ENCODE data around the gene LRRC45.
A peak's percentile ranks its signal among the peaks of the same experiment; 100 is the strongest.

Gene LRRC45

DNA sequence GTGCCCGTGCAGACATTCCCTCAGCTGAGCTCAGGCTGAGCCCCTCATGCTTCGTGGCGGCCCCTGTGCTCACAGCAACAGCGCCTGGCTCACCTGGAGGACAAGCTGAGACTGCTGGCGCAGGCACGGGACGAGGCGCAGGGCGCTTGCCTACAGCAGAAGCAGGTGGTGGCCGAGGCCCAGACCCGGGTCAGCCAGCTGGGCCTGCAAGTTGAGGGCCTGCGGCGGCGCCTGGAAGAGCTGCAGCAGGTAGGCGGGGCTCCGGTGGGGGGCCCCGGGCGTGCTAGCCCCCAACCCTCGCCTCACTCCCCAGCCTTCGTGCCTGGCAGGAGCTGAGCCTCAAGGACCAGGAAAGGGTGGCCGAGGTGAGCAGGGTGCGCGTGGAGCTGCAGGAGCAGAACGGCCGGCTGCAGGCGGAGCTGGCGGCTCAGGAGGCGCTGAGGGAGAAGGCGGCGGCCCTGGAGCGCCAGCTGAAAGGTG, 6.9 kb downstream of the LRRC45 start:
- Histone ChIP-seq H3K36me3 (ENCODE audit: control insufficient read depth in 2 of 2, insufficient read depth in 1 of 2, low read length in 2 of 2) (peaks cover 0 to 68% of the 10 kb centered on the region in 2 experiments; a peak in 2 of 3 replicates), H3K27ac (ENCODE audit: extremely low read depth, low read depth, low read length) (peak overlapping the region; percentile 93), H3K4me3 (ENCODE audit: low read depth, low read length) (no peak overlapping the region), H3K4me1 (ENCODE audit: control insufficient read depth, insufficient read depth, low read length) (no peaks in the 10 kb centered on the region), H3K9me3 (ENCODE audit: control insufficient read depth, insufficient read depth, low read depth, low read length) (no peaks in the 10 kb centered on the region)
- CTCF ChIA-PET, result interaction anchor here (0.6 to 3.6 kb wide), 32 partner anchors 8 to 321 kb away, joined by 3 to 35 read pairs (median 4); partner anchors contain the start of genes CENPX, DCXR, LRRC45 and MAFG
- POLR2A ChIA-PET, result interaction anchor here (0.5 to 6.0 kb wide), 17 partner anchors 8 to 317 kb away, joined by 3 to 56 read pairs (median 6); partner anchors contain the start of genes CENPX, DCXR, GPS1 and LRRC45
- TF ChIP-seq ZNF10 (tag by site-specific recombination; IDR thresholded peaks at IDR 0.05) (0 out of 2 replicates have a peak, but pooled peaks have one; percentile 9), ZNF132 (tag by site-specific recombination; IDR thresholded peaks at IDR 0.05; ENCODE audit: borderline replicate concordance) (no peak), ZNF76 (tag by site-specific recombination; IDR thresholded peaks at IDR 0.05; ENCODE audit: borderline replicate concordance, low read depth) (peak; percentile 36; the same call in 1 of the 2 replicates)

DNA sequence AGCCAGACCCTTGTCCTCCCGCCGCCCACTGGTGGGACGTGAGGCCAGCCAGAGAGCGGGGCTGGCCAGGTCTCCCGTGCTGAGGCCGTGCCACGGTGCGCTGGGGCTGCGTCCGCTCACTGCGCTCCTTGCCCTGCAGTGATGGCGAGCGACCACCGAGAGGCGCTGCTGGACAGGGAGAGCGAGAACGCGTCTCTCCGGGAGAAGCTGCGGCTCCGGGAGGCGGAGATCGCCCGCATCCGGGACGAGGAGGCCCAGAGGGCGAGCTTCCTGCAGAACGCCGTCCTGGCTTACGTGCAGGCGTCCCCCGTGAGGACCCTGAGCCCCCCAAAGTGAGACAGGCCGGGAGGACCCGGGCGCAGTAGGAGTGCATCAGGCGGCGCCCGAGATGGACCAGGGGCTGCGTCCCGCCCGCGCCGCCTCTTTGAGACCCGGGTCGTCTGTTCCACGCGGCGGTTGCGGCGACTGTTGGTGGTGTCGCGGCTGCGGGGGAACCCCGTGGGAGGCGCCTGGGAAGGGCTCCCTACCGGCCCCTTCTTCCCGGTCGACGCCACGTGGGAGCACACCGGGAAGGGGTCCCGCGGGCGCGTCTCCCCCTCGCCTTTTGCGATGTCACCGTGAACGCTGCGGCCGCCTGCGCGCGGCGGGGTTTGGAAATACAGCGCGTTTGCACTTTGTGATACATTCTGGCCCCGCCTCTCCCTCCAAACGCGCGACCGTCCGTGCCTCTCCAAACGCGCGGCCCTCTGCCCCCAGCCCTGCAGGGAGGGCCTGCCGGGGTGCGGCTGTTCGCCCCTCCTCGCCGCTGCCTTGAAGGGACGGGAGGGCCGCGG, 7.6 kb downstream of the LRRC45 start:
- ChIA-PET CTCF (interaction anchor here (0.5 to 3.6 kb wide), 37 partner anchors 7 to 904 kb away, joined by 3 to 35 read pairs (median 3); partner anchors contain the start of genes CENPX, DCXR, LRRC45 and MAFG), POLR2A (interaction anchor here (0.8 to 6.0 kb wide), 17 partner anchors 9 to 318 kb away, joined by 3 to 56 read pairs (median 5); partner anchors contain the start of genes CENPX, GPS1, LRRC45 and RFNG)
- Histone ChIP-seq H3K4me1 (ENCODE audit: control insufficient read depth, insufficient read depth, low read length) (peaks cover 2% of the 10 kb centered on the region; the same call in 1 of the 2 replicates), H3K27ac (ENCODE audit: extremely low read depth, low read depth, low read length) (peak overlapping the region; percentile 93), H3K9me3 (ENCODE audit: control insufficient read depth, insufficient read depth, low read depth, low read length) (no peaks in the 10 kb centered on the region), H3K4me3 (ENCODE audit: low read depth, low read length) (peak overlapping the region; percentile 38), H3K36me3 (ENCODE audit: control insufficient read depth in 2 of 2, insufficient read depth in 1 of 2, low read length in 2 of 2) (peaks cover 0 to 68% of the 10 kb centered on the region in 2 experiments; a peak in 2 of 3 replicates)
- TF ChIP-seq ZNF174 (tag by site-specific recombination; IDR thresholded peaks at IDR 0.05) (no peak), ZSCAN30 (tag by site-specific recombination; IDR thresholded peaks at IDR 0.05) (0 out of 2 replicates have a peak, but pooled peaks have one; percentile 72), ZIC2 (tag by site-specific recombination; IDR thresholded peaks at IDR 0.05) (peak; percentile 69), SETDB1 (IDR thresholded peaks at IDR 0.05; ENCODE audit: insufficient read length, low read length) (no peak), ZSCAN23 (tag by site-specific recombination; IDR thresholded peaks at IDR 0.05) (no peak), ZNF423 (tag by site-specific recombination; IDR thresholded peaks at IDR 0.05) (peak; percentile 46; the same call in 1 of the 2 replicates), ZNF16 (tag by site-specific recombination; IDR thresholded peaks at IDR 0.05; ENCODE audit: low read depth) (no peak), ZNF366 (tag by site-specific recombination; conservative IDR thresholded peaks at IDR 0.05) (0 out of 2 replicates have a peak, but pooled peaks have one; percentile 16), SCRT2 (tag by site-specific recombination; IDR thresholded peaks at IDR 0.05) (no peak), ZNF777 (tag by site-specific recombination; IDR thresholded peaks at IDR 0.05; ENCODE audit: borderline replicate concordance) (peak; percentile 48; the same call in 1 of the 2 replicates), KLF7 (tag by site-specific recombination; IDR thresholded peaks at IDR 0.05; ENCODE audit: borderline replicate concordance) (peak; percentile 10; the same call in 1 of the 2 replicates), PRDM1 (tag by site-specific recombination; IDR thresholded peaks at IDR 0.05) (no peak), ZNF266 (tag by site-specific recombination; IDR thresholded peaks at IDR 0.05; ENCODE audit: low read depth) (no peak), HOXA7 (CRISPR knock-in tag; IDR thresholded peaks at IDR 0.05; ENCODE audit: borderline replicate concordance) (no peak), ZNF600 (tag by site-specific recombination; IDR thresholded peaks at IDR 0.05) (peak; percentile 96), ZNF354C (tag by site-specific recombination; IDR thresholded peaks at IDR 0.05; ENCODE audit: borderline replicate concordance, low read depth) (no peak), ZNF658 (tag by site-specific recombination; IDR thresholded peaks at IDR 0.05) (no peak), ZNF529 (tag by site-specific recombination; IDR thresholded peaks at IDR 0.05; ENCODE audit: insufficient replicate concordance) (no peak), ZNF214 (tag by site-specific recombination; IDR thresholded peaks at IDR 0.05; ENCODE audit: borderline replicate concordance) (no peak), ZNF37A (tag by site-specific recombination; IDR thresholded peaks at IDR 0.05) (no peak), IKZF3 (tag by site-specific recombination; IDR thresholded peaks at IDR 0.05) (peak; percentile 89), ZFP3 (tag by site-specific recombination; IDR thresholded peaks at IDR 0.05; ENCODE audit: low read depth) (no peak)
- TF ChIP-seq, protein P1, sequence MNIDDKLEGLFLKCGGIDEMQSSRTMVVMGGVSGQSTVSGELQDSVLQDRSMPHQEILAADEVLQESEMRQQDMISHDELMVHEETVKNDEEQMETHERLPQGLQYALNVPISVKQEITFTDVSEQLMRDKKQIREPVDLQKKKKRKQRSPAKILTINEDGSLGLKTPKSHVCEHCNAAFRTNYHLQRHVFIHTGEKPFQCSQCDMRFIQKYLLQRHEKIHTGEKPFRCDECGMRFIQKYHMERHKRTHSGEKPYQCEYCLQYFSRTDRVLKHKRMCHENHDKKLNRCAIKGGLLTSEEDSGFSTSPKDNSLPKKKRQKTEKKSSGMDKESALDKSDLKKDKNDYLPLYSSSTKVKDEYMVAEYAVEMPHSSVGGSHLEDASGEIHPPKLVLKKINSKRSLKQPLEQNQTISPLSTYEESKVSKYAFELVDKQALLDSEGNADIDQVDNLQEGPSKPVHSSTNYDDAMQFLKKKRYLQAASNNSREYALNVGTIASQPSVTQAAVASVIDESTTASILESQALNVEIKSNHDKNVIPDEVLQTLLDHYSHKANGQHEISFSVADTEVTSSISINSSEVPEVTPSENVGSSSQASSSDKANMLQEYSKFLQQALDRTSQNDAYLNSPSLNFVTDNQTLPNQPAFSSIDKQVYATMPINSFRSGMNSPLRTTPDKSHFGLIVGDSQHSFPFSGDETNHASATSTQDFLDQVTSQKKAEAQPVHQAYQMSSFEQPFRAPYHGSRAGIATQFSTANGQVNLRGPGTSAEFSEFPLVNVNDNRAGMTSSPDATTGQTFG (tag by site-specific recombination; IDR thresholded peaks at IDR 0.05; ENCODE audit: borderline replicate concordance), result no peak
- TF ChIP-seq, protein P2, sequence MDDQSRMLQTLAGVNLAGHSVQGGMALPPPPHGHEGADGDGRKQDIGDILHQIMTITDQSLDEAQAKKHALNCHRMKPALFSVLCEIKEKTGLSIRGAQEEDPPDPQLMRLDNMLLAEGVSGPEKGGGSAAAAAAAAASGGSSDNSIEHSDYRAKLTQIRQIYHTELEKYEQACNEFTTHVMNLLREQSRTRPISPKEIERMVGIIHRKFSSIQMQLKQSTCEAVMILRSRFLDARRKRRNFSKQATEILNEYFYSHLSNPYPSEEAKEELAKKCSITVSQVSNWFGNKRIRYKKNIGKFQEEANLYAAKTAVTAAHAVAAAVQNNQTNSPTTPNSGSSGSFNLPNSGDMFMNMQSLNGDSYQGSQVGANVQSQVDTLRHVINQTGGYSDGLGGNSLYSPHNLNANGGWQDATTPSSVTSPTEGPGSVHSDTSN (CRISPR knock-in tag; IDR thresholded peaks at IDR 0.05), result peak; percentile 69; the same call in 1 of the 2 replicates
- TF ChIP-seq, protein P3, sequence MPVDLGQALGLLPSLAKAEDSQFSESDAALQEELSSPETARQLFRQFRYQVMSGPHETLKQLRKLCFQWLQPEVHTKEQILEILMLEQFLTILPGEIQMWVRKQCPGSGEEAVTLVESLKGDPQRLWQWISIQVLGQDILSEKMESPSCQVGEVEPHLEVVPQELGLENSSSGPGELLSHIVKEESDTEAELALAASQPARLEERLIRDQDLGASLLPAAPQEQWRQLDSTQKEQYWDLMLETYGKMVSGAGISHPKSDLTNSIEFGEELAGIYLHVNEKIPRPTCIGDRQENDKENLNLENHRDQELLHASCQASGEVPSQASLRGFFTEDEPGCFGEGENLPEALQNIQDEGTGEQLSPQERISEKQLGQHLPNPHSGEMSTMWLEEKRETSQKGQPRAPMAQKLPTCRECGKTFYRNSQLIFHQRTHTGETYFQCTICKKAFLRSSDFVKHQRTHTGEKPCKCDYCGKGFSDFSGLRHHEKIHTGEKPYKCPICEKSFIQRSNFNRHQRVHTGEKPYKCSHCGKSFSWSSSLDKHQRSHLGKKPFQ (tag by site-specific recombination; IDR thresholded peaks at IDR 0.05), result no peak

Measured in HEK293 (cell line).